Caco-2 (cell line): ENCODE measurements around the gene TIGD1. TPM values are rescaled to one million over a fixed set of nuclear protein-coding genes. Genes with fewer than 3 reads are reported as not detected.
"Not testable (repeated sequence)": the region's sequence is repeated elsewhere in the genome, so short reads cannot be mapped to it uniquely, and the experiment has no call there.

Experiments
- BruUV-seq: library from RNA; stranded (reverse); fragments of 400-500 nt; replicated peaks from 2 replicates; lab custom pipeline; 2021; lab: Mats Ljungman, UMichigan
- CTCF ChIA-PET: fragments of 300-600 bp; sonication (Branson Sonifier 250); formaldehyde crosslinking; loops from one replicate; lab custom pipeline; 2022; ENCODE audit warnings: antibody characterized with exemption; lab: Charles Lee
- POLR2A ChIA-PET: fragments of 300-600 bp; sonication (Branson Sonifier 250); formaldehyde crosslinking; loops from one replicate; lab custom pipeline; 2022; ENCODE audit warnings: antibody characterized with exemption; lab: Charles Lee
- DNase-seq, 2 experiments: peaks; one replicate each; pipeline versions ENCODE4 v3.0.0 to v3.0.0-alpha.2; 2020 to 2022
- H3K27me3 ChIP-seq: replicated peaks from 2 replicates; pipeline ENCODE4 v1.6.0; 2011; ENCODE audit warnings: low read length; ENCODE audit not compliant: control insufficient read depth, insufficient read depth
- H3K36me3 ChIP-seq: 2 replicates; pipeline ENCODE4 v1.5.1; 2011; ENCODE audit warnings: low read length; ENCODE audit not compliant: control insufficient read depth, insufficient read depth
- H3K4me1 ChIP-seq: fragments of 250-450 bp; sonication (Bioruptor Pico); 2 replicates; pipeline ENCODE4 v1.5.1; 2020; ENCODE audit warnings: mild to moderate bottlenecking
- H3K4me3 ChIP-seq: 2 replicates; pipeline ENCODE4 v1.5.1; 2011; ENCODE audit warnings: low read depth, mild to moderate bottlenecking, control low read depth, low read length
- H3K9me3 ChIP-seq: fragments of 250-450 bp; sonication (Bioruptor Pico); 2 replicates; pipeline ENCODE4 v1.5.1; 2020; ENCODE audit warnings: mild to moderate bottlenecking, moderate library complexity
- H3K27ac Mint-ChIP-seq: one replicate; pipeline ENCODE4 v1.8.0; 2022; ENCODE audit warnings: mixed read lengths; ENCODE audit not compliant: unreplicated experiment
- H3K27me3 Mint-ChIP-seq: one replicate; pipeline ENCODE4 v1.8.0; 2022; ENCODE audit warnings: mixed read lengths; ENCODE audit not compliant: insufficient read depth, unreplicated experiment
- H3K36me3 Mint-ChIP-seq: one replicate; pipeline ENCODE4 v1.8.0; 2022; ENCODE audit warnings: mild to moderate bottlenecking, mixed read lengths; ENCODE audit not compliant: insufficient read depth, unreplicated experiment
- H3K4me1 Mint-ChIP-seq: one replicate; pipeline ENCODE4 v1.8.0; 2022; ENCODE audit warnings: low read depth, mixed read lengths; ENCODE audit not compliant: unreplicated experiment
- H3K4me3 Mint-ChIP-seq: one replicate; pipeline ENCODE4 v1.8.0; 2022; ENCODE audit warnings: mild to moderate bottlenecking, moderate library complexity, mixed read lengths; ENCODE audit not compliant: unreplicated experiment
- H3K9me3 Mint-ChIP-seq: one replicate; pipeline ENCODE4 v1.8.0; 2022; ENCODE audit warnings: mixed read lengths; ENCODE audit not compliant: unreplicated experiment
- CTCF ChIP-seq, 2 experiments: fragments of 200-600 bp in 1 of 2; IDR thresholded peaks; 1 replicate in 1 of 2; 2 replicates in 1 of 2; pipeline versions ENCODE4 v1.5.1 to v1.8.0; 2011 to 2022; ENCODE audit warnings: antibody characterized with exemption in 1 of 2, control low read depth in 1 of 2, inconsistent platforms in 1 of 2, low read depth in 1 of 2, low read length in 1 of 2, mild to moderate bottlenecking in 1 of 2, moderate library complexity in 1 of 2; ENCODE audit not compliant: insufficient read depth in 1 of 2, severe bottlenecking in 1 of 2, unreplicated experiment in 1 of 2
- intact Hi-C: fragments of 100-400 bp; cut with micrococcal nuclease; formaldehyde crosslinking; loops from one replicate; pipeline ENCODE4 v1.10.0; 2022; ENCODE audit not compliant: unreplicated experiment
- total RNA-seq: library from RNA; stranded (reverse); gene quantifications from 2 replicates; pipeline ENCODE4 v1.2.3, GENCODE V29; 2022

Gene TIGD1
- total RNA-seq, 1 experiment from 2014 or later: 4.4 TPM

GRCh38 chr2:232533944-232534710 is 16.2 kb downstream of the TIGD1 start:
- ChIA-PET POLR2A (no interaction called here), CTCF (interaction anchor here (0.6 kb wide), 1 partner anchor 10 kb away, joined by 3 read pairs; no protein-coding TSS in a partner anchor)
- Histone ChIP-seq H3K9me3 (no peaks in the 10 kb centered on the region), H3K36me3 (no peaks in the 10 kb centered on the region), H3K4me3 (no peak overlapping the region), H3K27me3 (no peaks in the 10 kb centered on the region), H3K4me1 (no peaks in the 10 kb centered on the region)
- Mint-ChIP-seq H3K36me3 (no peaks in the 10 kb centered on the region), H3K4me1 (no peaks in the 10 kb centered on the region), H3K9me3 (no peaks in the 10 kb centered on the region), H3K4me3 (no peak overlapping the region), H3K27me3 (no peaks in the 10 kb centered on the region), H3K27ac (no peak overlapping the region)
- no peak for TF ChIP-seq CTCF (IDR thresholded peaks at IDR 0.05; ENCODE audit: insufficient read depth in 1 of 2, low read depth in 1 of 2, low read length in 1 of 2, severe bottlenecking in 1 of 2, unreplicated experiment in 1 of 2)
- BruUV-seq: no TSS peak
- DNase-seq: no peak
- intact Hi-C loops: no loop called here

- H3K27ac Mint-ChIP-seq, H3K36me3 ChIP-seq, CTCF ChIA-PET, H3K4me3 Mint-ChIP-seq, DNase-seq, H3K36me3 Mint-ChIP-seq, H3K9me3 ChIP-seq, H3K4me1 Mint-ChIP-seq, H3K4me3 ChIP-seq, H3K4me1 ChIP-seq, BruUV-seq, H3K27me3 Mint-ChIP-seq, H3K27me3 ChIP-seq, intact Hi-C loops, H3K9me3 Mint-ChIP-seq: not testable (repeated sequence)
- POLR2A ChIA-PET: interaction anchor here (0.8 kb wide), 1 partner anchor 18 kb away, joined by 3 read pairs; the partner anchor contains the start of genes EIF4E2 and TIGD1
Observed at GRCh38 chr2:232532821-232533220, 17.5 kb downstream of the TIGD1 start.

- Mint-ChIP-seq H3K36me3 (no peaks in the 10 kb centered on the region), H3K27me3 (no peaks in the 10 kb centered on the region), H3K4me1 (no peaks in the 10 kb centered on the region), H3K4me3 (no peak overlapping the region), H3K9me3 (no peaks in the 10 kb centered on the region), H3K27ac (no peak overlapping the region)
- no peak for DNase-seq
- H3K27me3 ChIP-seq: no peaks in the 10 kb centered on the region
- no peaks in the 10 kb centered on the region for H3K9me3 ChIP-seq
- CTCF ChIA-PET: no interaction called here
- BruUV-seq: no TSS peak
- H3K36me3 ChIP-seq: no peaks in the 10 kb centered on the region
- no peak overlapping the region for H3K4me3 ChIP-seq
- POLR2A ChIA-PET: interaction anchor here (0.8 kb wide), 1 partner anchor 18 kb away, joined by 3 read pairs; the partner anchor contains the start of genes EIF4E2 and TIGD1
- TF ChIP-seq CTCF (IDR thresholded peaks at IDR 0.05; ENCODE audit: insufficient read depth in 1 of 2, low read depth in 1 of 2, low read length in 1 of 2, severe bottlenecking in 1 of 2, unreplicated experiment in 1 of 2): no peak
- H3K4me1 ChIP-seq: no peaks in the 10 kb centered on the region
- intact Hi-C loops: no loop called here
Observed at GRCh38 chr2:232532419-232532818, 17.9 kb downstream of the TIGD1 start.
